Mucosa of rectum (tissue), 2 donors: Measurements from ENCODE around the gene LNPEP.
"Not testable (repeated sequence)": the region's sequence is repeated elsewhere in the genome, so short reads cannot be mapped to it uniquely, and the experiment has no call there.

Experiments used
- H3K27ac ChIP-seq, 2 donors: one replicate each; pipeline ENCODE4 v1.7.0; 2013; ENCODE audit warnings: inconsistent platforms in 2 of 2, low read depth in 2 of 2, low read length in 2 of 2
- H3K27me3 ChIP-seq, 2 donors: one replicate each; pipeline ENCODE4 v1.7.0; 2013; ENCODE audit warnings: low read length in 2 of 2; ENCODE audit not compliant: control insufficient read depth in 2 of 2, insufficient read depth in 2 of 2
- H3K36me3 ChIP-seq, 2 donors: one replicate each; pipeline ENCODE4 v1.7.0; 2013; ENCODE audit warnings: low read length in 2 of 2; ENCODE audit not compliant: control insufficient read depth in 2 of 2, insufficient read depth in 2 of 2
- H3K4me1 ChIP-seq, 2 donors: one replicate each; pipeline ENCODE4 v1.7.0; 2013; ENCODE audit warnings: low read length in 2 of 2, mild to moderate bottlenecking in 1 of 2; ENCODE audit not compliant: control insufficient read depth in 2 of 2, insufficient read depth in 2 of 2
- H3K4me3 ChIP-seq, 2 donors: one replicate each; pipeline ENCODE4 v1.7.0; 2013; ENCODE audit warnings: low read length in 2 of 2
- H3K9ac ChIP-seq, 2 donors: one replicate each; pipeline ENCODE4 v1.7.0; 2013; ENCODE audit warnings: low read length in 2 of 2, low read depth in 1 of 2, mild to moderate bottlenecking in 1 of 2
- H3K9me3 ChIP-seq, 2 donors: one replicate each; pipeline ENCODE4 v1.7.0; 2013; ENCODE audit warnings: low read length in 2 of 2; ENCODE audit not compliant: control insufficient read depth in 2 of 2
- donor health status: healthy.
- donor health status: Normal muscosa, but diverticular disease.

LNPEP gene

DNA sequence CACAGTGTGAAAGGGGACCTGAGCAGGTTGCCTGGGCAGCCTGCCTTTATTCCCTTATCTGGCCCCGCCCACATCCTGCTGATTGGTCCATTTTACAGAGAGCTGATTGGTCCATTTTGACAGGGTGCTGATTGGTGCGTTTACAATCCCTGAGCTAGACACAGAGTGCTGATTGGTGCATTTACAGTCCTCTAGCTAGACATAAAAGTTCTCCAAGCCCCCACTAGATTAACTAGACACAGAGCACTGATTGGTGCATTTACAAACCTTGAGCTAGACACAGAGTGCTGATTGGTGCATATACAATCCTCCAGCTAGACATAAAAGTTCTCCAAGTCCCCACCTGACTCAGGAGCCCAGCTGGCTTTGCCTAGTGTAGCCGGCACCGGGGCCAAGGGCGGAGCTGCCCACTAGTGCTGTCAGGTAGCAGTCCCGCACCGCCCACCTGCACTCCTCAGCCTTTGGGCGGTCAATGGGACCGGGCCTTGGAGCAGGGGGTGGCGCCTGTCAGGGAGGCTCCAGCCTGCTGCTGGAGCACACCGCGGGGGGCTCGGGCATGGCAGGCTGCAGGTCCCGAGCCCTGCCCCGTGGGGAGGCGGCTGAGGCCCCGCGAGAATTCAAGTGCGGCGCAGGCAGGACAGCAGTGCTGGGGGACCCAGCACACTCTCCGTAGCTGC is 149.0 kb downstream of the LNPEP start:
- not testable (repeated sequence) for H3K27me3 ChIP-seq, H3K4me1 ChIP-seq, H3K9ac ChIP-seq, H3K27ac ChIP-seq, H3K36me3 ChIP-seq, H3K9me3 ChIP-seq, H3K4me3 ChIP-seq

DNA sequence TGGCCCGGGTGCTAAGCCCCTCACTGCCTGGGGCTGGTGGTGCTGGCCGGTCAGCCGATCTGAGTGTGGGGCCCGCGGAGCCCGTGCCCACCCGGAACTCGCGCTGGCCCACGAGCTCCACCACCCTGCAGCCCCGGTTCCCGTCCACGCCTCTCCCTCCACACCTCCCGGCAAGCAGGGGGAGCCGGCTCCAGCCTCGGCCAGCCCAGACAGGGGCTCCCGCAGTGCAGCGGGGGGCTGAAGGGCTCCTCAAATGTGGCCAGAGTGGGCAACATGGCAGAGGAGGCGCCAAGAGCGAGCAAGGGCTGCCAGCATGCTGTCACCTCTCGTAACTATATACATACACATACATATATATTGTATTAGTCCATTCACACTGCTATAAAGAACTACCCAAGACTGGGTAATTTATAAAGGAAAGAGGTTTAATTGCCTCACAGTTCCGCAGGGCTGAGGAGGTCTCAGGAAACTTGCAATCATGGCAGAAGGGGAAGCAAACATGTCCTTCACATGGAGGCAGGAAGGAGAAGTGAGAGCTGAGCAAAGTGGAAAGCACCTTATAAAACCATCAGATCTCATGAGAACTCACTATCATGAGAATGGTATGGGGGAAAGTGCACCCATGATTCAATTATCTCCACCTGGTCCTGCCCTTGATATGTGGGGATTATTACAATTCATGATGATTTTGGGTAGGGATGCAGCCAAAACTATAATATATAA is 149.7 kb downstream of the LNPEP start:
- Histone ChIP-seq H3K4me3 (no peak overlapping the region), H3K9ac (no peak overlapping the region), H3K36me3 (no peaks in the 10 kb centered on the region), H3K9me3 (no peaks in the 10 kb centered on the region), H3K27ac (no peak overlapping the region), H3K27me3 (no peaks in the 10 kb centered on the region), H3K4me1 (peaks cover 0 to 3% of the 10 kb centered on the region in 2 donors)
